Measurements from ENCODE around the gene CEP83.

The CEP83 gene

DNA sequence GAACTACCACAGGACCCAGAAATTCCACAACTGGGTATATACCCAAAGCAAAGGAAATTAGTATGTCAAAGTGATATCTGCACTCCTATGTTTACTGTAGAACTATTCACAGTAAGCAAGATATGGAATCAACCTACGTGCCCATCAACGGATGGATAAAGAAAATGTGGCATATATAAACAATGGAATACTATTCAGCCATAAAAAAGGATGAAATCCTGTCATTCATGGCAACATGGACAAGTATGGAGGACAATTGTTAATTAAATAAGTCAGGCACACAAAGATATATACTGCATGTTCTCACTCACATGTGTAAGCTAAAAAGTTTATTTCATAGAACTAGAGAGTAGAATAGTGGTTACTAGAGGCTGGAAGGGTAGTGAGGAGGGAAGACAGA, 97.0 kb downstream of the CEP83 start:
- Histone ChIP-seq H3K36me3 (replicated peaks in 1 of 2; ENCODE audit: control insufficient read depth in 2 of 2, insufficient read depth in 2 of 2, low read length in 2 of 2) (peaks cover 2 to 37% of the 10 kb centered on the region in 2 donors), H2BK120ac (ENCODE audit: low read depth, low read length) (no peak overlapping the region), H3K4me1 (ENCODE audit: control insufficient read depth in 2 of 2, insufficient read depth in 1 of 2, low read depth in 1 of 2, low read length in 2 of 2) (no peaks in the 10 kb centered on the region), H3K27me3 (ENCODE audit: control insufficient read depth in 3 of 3, insufficient read depth in 3 of 3, low read depth in 1 of 3, low read length in 3 of 3) (no peaks in the 10 kb centered on the region), H2BK5ac (ENCODE audit: low read length) (no peak overlapping the region), H3K79me1 (ENCODE audit: low read depth, low read length) (no peaks in the 10 kb centered on the region), H4K8ac (ENCODE audit: low read depth, low read length) (no peak overlapping the region), H3K4me2 (ENCODE audit: insufficient read depth, low read length, poor library complexity, severe bottlenecking) (no peak overlapping the region), H3K18ac (ENCODE audit: low read length) (no peak overlapping the region), H2BK12ac (ENCODE audit: low read length) (no peak overlapping the region), H3K23ac (ENCODE audit: low read depth, low read length, poor library complexity) (no peak overlapping the region), H4K91ac (ENCODE audit: low read depth, low read length, poor library complexity) (no peak overlapping the region), H3K4ac (ENCODE audit: low read length) (no peak overlapping the region), H3K4me3 (ENCODE audit: low read length in 2 of 2) (no peak overlapping the region), H2BK15ac (ENCODE audit: low read length) (no peak overlapping the region), H3K14ac (ENCODE audit: low read length) (no peak overlapping the region), H2AK5ac (ENCODE audit: low read depth, low read length) (no peak overlapping the region), H2AFZ (ENCODE audit: low read length) (no peak overlapping the region), H3K9ac (ENCODE audit: low read depth, low read length, poor library complexity) (no peak overlapping the region), H3K9me3 (replicated peaks in 1 of 2; ENCODE audit: control insufficient read depth in 2 of 2, insufficient read depth in 1 of 2, low read depth in 1 of 2, low read length in 2 of 2) (peaks cover 4 to 18% of the 10 kb centered on the region in 2 donors), H3K27ac (replicated peaks; ENCODE audit: low read length) (no peak overlapping the region)
- WGBS, 2 donors (ENCODE audit: extremely low coverage in 2 of 2, insufficient read length in 2 of 2, insufficient replicate concordance in 1 of 2) = no CpG with 5 or more reads among the region's 2 CpGs
- DNase-seq (ENCODE audit: low spot score) = no peak

DNA sequence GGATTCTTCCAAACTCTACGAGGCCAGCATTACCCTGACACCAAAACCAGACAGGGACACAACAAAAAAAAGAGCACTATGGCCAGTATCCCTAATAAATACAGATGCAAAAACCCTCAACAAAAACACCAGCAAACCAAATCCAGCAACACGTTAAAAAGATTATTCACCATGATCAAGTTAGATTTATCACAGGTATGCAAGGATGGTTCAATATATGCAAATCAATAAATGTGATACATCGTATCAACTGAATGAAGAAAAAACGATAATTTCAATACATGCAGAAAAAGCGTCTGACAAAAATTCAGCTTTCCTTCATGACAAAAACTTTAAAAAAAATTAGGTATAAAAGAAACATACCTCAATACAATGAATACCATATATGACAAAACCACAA, 99.9 kb downstream of the CEP83 start:
- Histone ChIP-seq H2BK5ac (ENCODE audit: low read length) (no peak overlapping the region), H3K36me3 (replicated peaks in 1 of 2; ENCODE audit: control insufficient read depth in 2 of 2, insufficient read depth in 2 of 2, low read length in 2 of 2) (peaks cover 2 to 12% of the 10 kb centered on the region in 2 donors), H4K8ac (ENCODE audit: low read depth, low read length) (no peak overlapping the region), H3K4me2 (ENCODE audit: insufficient read depth, low read length, poor library complexity, severe bottlenecking) (no peak overlapping the region), H3K79me1 (ENCODE audit: low read depth, low read length) (no peaks in the 10 kb centered on the region), H2BK12ac (ENCODE audit: low read length) (no peak overlapping the region), H3K27me3 (ENCODE audit: control insufficient read depth in 3 of 3, insufficient read depth in 3 of 3, low read depth in 1 of 3, low read length in 3 of 3) (no peaks in the 10 kb centered on the region), H2AK5ac (ENCODE audit: low read depth, low read length) (no peak overlapping the region), H2AFZ (ENCODE audit: low read length) (no peak overlapping the region), H4K91ac (ENCODE audit: low read depth, low read length, poor library complexity) (no peak overlapping the region), H3K23ac (ENCODE audit: low read depth, low read length, poor library complexity) (no peak overlapping the region), H3K4me3 (ENCODE audit: low read length in 2 of 2) (no peak overlapping the region), H3K9me3 (replicated peaks in 1 of 2; ENCODE audit: control insufficient read depth in 2 of 2, insufficient read depth in 1 of 2, low read depth in 1 of 2, low read length in 2 of 2) (peaks cover 4 to 18% of the 10 kb centered on the region in 2 donors), H3K14ac (ENCODE audit: low read length) (no peak overlapping the region), H2BK15ac (ENCODE audit: low read length) (no peak overlapping the region), H3K4ac (ENCODE audit: low read length) (no peak overlapping the region), H3K9ac (ENCODE audit: low read depth, low read length, poor library complexity) (no peak overlapping the region), H3K4me1 (ENCODE audit: control insufficient read depth in 2 of 2, insufficient read depth in 1 of 2, low read depth in 1 of 2, low read length in 2 of 2) (no peaks in the 10 kb centered on the region), H3K27ac (replicated peaks; ENCODE audit: low read length) (no peak overlapping the region), H2BK120ac (ENCODE audit: low read depth, low read length) (no peak overlapping the region), H3K18ac (ENCODE audit: low read length) (no peak overlapping the region)
- no CpG with 5 or more reads among the region's 5 CpGs for WGBS, 2 donors (ENCODE audit: extremely low coverage in 2 of 2, insufficient read length in 2 of 2, insufficient replicate concordance in 1 of 2)
- no peak for DNase-seq (ENCODE audit: low spot score)

DNA sequence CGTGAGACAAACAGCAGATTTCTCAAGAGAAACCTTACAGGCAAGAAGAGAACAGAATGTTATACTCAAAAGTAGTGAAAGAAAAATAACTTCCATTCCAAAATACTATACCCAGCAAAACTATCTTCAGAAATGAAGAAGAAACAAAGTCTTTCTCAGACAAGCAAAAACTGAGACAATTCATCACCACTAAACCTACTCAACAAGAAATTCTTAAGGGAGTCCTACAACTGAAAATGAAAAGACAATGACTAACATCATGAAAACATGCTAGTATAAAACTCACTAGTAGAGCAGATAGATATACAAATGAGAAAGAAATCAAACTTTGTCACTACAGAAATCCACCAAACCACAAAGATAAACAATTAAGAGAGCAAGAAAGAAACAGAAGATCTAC, 106.5 kb downstream of the CEP83 start:
- no peak overlapping the region for H3K23ac ChIP-seq (ENCODE audit: low read depth, low read length, poor library complexity)
- H3K4me1 ChIP-seq (ENCODE audit: control insufficient read depth in 2 of 2, insufficient read depth in 1 of 2, low read depth in 1 of 2, low read length in 2 of 2) = no peaks in the 10 kb centered on the region
- H3K36me3 ChIP-seq (replicated peaks in 1 of 2; ENCODE audit: control insufficient read depth in 2 of 2, insufficient read depth in 2 of 2, low read length in 2 of 2) = peaks cover 7 to 11% of the 10 kb centered on the region in 2 donors
- H3K4me2 ChIP-seq (ENCODE audit: insufficient read depth, low read length, poor library complexity, severe bottlenecking) = no peak overlapping the region
- H3K18ac ChIP-seq (ENCODE audit: low read length) = no peak overlapping the region
- H2AFZ ChIP-seq (ENCODE audit: low read length) = no peak overlapping the region
- no peak overlapping the region for H3K9ac ChIP-seq (ENCODE audit: low read depth, low read length, poor library complexity)
- no peak overlapping the region for H3K4me3 ChIP-seq (ENCODE audit: low read length in 2 of 2)
- H3K79me1 ChIP-seq (ENCODE audit: low read depth, low read length) = no peaks in the 10 kb centered on the region
- no peak overlapping the region for H2BK120ac ChIP-seq (ENCODE audit: low read depth, low read length)
- no peak overlapping the region for H2AK5ac ChIP-seq (ENCODE audit: low read depth, low read length)
- no peak overlapping the region for H2BK15ac ChIP-seq (ENCODE audit: low read length)
- no peak overlapping the region for H2BK12ac ChIP-seq (ENCODE audit: low read length)
- DNase-seq (ENCODE audit: low spot score) = no peak
- no CpG with 5 or more reads among the region's 1 CpG for WGBS, 2 donors (ENCODE audit: extremely low coverage in 2 of 2, insufficient read length in 2 of 2, insufficient replicate concordance in 1 of 2)
- no peak overlapping the region for H3K27ac ChIP-seq (replicated peaks; ENCODE audit: low read length)
- H3K27me3 ChIP-seq (ENCODE audit: control insufficient read depth in 3 of 3, insufficient read depth in 3 of 3, low read depth in 1 of 3, low read length in 3 of 3) = no peaks in the 10 kb centered on the region
- H4K8ac ChIP-seq (ENCODE audit: low read depth, low read length) = no peak overlapping the region
- no peak overlapping the region for H3K4ac ChIP-seq (ENCODE audit: low read length)
- H3K9me3 ChIP-seq (replicated peaks in 1 of 2; ENCODE audit: control insufficient read depth in 2 of 2, insufficient read depth in 1 of 2, low read depth in 1 of 2, low read length in 2 of 2) = peaks cover 10 to 49% of the 10 kb centered on the region in 2 donors
- no peak overlapping the region for H4K91ac ChIP-seq (ENCODE audit: low read depth, low read length, poor library complexity)
- no peak overlapping the region for H3K14ac ChIP-seq (ENCODE audit: low read length)
- no peak overlapping the region for H2BK5ac ChIP-seq (ENCODE audit: low read length)

DNA sequence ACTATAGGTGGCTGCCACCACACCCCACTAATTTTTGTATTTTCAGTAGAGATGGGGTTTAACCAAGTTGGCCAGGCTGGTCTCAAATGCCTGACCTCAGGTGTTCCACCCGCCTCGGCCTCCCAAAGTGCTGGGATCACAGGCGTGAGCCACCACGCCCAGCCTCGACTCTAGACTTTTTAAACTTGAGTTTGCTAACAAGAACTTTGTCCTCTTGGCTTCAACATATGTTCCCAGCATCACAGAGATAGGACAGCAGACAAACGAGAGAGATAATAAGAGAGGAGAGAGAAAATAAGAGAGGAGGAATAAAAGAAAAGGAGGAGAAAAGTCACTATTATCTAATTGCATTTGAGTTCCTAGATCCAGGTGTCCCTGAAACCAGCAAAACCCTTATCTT, 119.1 kb downstream of the CEP83 start:
- DNase-seq (ENCODE audit: low spot score) = no peak
- no peak overlapping the region for H3K23ac ChIP-seq (ENCODE audit: low read depth, low read length, poor library complexity)
- H3K36me3 ChIP-seq (replicated peaks in 1 of 2; ENCODE audit: control insufficient read depth in 2 of 2, insufficient read depth in 2 of 2, low read length in 2 of 2) = peaks cover 0 to 11% of the 10 kb centered on the region in 2 donors
- H4K91ac ChIP-seq (ENCODE audit: low read depth, low read length, poor library complexity) = no peak overlapping the region
- no peaks in the 10 kb centered on the region for H3K27me3 ChIP-seq (ENCODE audit: control insufficient read depth in 3 of 3, insufficient read depth in 3 of 3, low read depth in 1 of 3, low read length in 3 of 3)
- peaks cover 0 to 3% of the 10 kb centered on the region in 2 donors for H3K4me1 ChIP-seq (ENCODE audit: control insufficient read depth in 2 of 2, insufficient read depth in 1 of 2, low read depth in 1 of 2, low read length in 2 of 2)
- H2AK5ac ChIP-seq (ENCODE audit: low read depth, low read length) = no peak overlapping the region
- no peak overlapping the region for H3K4me3 ChIP-seq (ENCODE audit: low read length in 2 of 2)
- no peak overlapping the region for H3K4me2 ChIP-seq (ENCODE audit: insufficient read depth, low read length, poor library complexity, severe bottlenecking)
- no peak overlapping the region for H2AFZ ChIP-seq (ENCODE audit: low read length)
- no peak overlapping the region for H3K27ac ChIP-seq (replicated peaks; ENCODE audit: low read length)
- no peak overlapping the region for H3K4ac ChIP-seq (ENCODE audit: low read length)
- peaks cover 0 to 11% of the 10 kb centered on the region in 2 donors for H3K9me3 ChIP-seq (replicated peaks in 1 of 2; ENCODE audit: control insufficient read depth in 2 of 2, insufficient read depth in 1 of 2, low read depth in 1 of 2, low read length in 2 of 2)
- WGBS, 2 donors (ENCODE audit: extremely low coverage in 2 of 2, insufficient read length in 2 of 2, insufficient replicate concordance in 1 of 2) = no CpG with 5 or more reads among the region's 6 CpGs
- H2BK15ac ChIP-seq (ENCODE audit: low read length) = no peak overlapping the region
- H3K79me1 ChIP-seq (ENCODE audit: low read depth, low read length) = no peaks in the 10 kb centered on the region
- H2BK120ac ChIP-seq (ENCODE audit: low read depth, low read length) = no peak overlapping the region
- no peak overlapping the region for H2BK12ac ChIP-seq (ENCODE audit: low read length)
- no peak overlapping the region for H3K14ac ChIP-seq (ENCODE audit: low read length)
- no peak overlapping the region for H4K8ac ChIP-seq (ENCODE audit: low read depth, low read length)
- H2BK5ac ChIP-seq (ENCODE audit: low read length) = no peak overlapping the region
- H3K18ac ChIP-seq (ENCODE audit: low read length) = no peak overlapping the region
- H3K9ac ChIP-seq (ENCODE audit: low read depth, low read length, poor library complexity) = no peak overlapping the region
